ENCODE results near the gene JAK2. TPM values are rescaled to one million over a fixed set of nuclear protein-coding genes. Genes with fewer than 3 reads are reported as not detected.

Gene JAK2
- total and polyA plus RNA-seq, 2 donors (not counting 3 experiments of a cell fraction or from before 2014, with no cell fraction given) = 2.1 to 10.3 TPM

DNA sequence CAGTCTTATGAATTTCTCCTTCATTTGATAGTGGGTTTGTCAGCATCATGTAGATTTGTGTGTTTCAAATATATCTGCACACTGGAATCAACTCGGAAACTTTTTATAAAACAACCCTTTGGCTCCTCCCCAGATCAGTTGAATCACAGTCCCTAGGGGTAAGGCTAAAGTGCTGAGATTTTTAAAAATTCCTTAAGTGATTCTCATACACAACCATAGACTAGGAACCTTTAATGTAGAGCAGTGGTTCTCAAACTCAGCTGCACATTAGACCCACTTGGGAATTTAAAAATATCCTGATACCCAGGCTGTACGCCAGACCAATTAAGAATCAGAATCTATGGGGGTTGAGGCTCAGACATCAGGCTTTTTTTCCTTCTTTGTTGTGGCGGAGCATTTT is 17.5 kb upstream of the JAK2 start:
- POLR2A ChIA-PET = no interaction called here
- TF ChIP-seq POLR2A (IDR thresholded peaks at IDR 0.05; ENCODE audit: low read depth, low read length) (no peak), MYC (IDR thresholded peaks at IDR 0.05; ENCODE audit: low read depth, low read length) (no peak), EZH2 (IDR thresholded peaks at IDR 0.05; ENCODE audit: borderline replicate concordance, low read depth, low read length, severe bottlenecking) (no peak), GATA2 (IDR thresholded peaks at IDR 0.05; ENCODE audit: insufficient read depth, insufficient read length, low read depth, low read length) (no peak), POLR2AphosphoS5 (IDR thresholded peaks at IDR 0.05; ENCODE audit: insufficient read depth, low read depth, low read length) (no peak), FOS (IDR thresholded peaks at IDR 0.05; ENCODE audit: borderline replicate concordance, insufficient read depth, low read length) (no peak), JUN (IDR thresholded peaks at IDR 0.05; ENCODE audit: borderline replicate concordance, insufficient read depth, insufficient read length, low read depth) (no peak)
- TF ChIP-seq, protein P1, sequence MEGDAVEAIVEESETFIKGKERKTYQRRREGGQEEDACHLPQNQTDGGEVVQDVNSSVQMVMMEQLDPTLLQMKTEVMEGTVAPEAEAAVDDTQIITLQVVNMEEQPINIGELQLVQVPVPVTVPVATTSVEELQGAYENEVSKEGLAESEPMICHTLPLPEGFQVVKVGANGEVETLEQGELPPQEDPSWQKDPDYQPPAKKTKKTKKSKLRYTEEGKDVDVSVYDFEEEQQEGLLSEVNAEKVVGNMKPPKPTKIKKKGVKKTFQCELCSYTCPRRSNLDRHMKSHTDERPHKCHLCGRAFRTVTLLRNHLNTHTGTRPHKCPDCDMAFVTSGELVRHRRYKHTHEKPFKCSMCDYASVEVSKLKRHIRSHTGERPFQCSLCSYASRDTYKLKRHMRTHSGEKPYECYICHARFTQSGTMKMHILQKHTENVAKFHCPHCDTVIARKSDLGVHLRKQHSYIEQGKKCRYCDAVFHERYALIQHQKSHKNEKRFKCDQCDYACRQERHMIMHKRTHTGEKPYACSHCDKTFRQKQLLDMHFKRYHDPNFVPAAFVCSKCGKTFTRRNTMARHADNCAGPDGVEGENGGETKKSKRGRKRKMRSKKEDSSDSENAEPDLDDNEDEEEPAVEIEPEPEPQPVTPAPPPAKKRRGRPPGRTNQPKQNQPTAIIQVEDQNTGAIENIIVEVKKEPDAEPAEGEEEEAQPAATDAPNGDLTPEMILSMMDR (IDR thresholded peaks at IDR 0.05; ENCODE audit: extremely low read depth in 1 of 2, insufficient read depth in 1 of 2, low read depth in 1 of 2, low read length in 2 of 2) = no peak
- TF ChIP-seq, protein P2, sequence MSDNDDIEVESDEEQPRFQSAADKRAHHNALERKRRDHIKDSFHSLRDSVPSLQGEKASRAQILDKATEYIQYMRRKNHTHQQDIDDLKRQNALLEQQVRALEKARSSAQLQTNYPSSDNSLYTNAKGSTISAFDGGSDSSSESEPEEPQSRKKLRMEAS (IDR thresholded peaks at IDR 0.05; ENCODE audit: insufficient read depth, insufficient read length) = no peak

More for the DNA sequence above, 17.5 kb upstream of the JAK2 start:
- BruUV-seq (replicated peaks) = no TSS peak
- Histone ChIP-seq H3K9ac (replicated peaks; ENCODE audit: extremely low read depth, insufficient read depth, low read length) (no peak overlapping the region), H3K36me3 (ENCODE audit: control insufficient read depth in 2 of 2, extremely low read depth in 1 of 2, insufficient read depth in 2 of 2, low read length in 2 of 2) (no peaks in the 10 kb centered on the region), H3K4me2 (ENCODE audit: insufficient read depth, low read length) (no peak overlapping the region), H3K27ac (ENCODE audit: insufficient read depth, low read depth, low read length) (no peak overlapping the region), H3K9me1 (replicated peaks; ENCODE audit: control insufficient read depth, extremely low read depth, insufficient read depth, low read length) (no peaks in the 10 kb centered on the region), H3K4me1 (ENCODE audit: control insufficient read depth, extremely low read depth, insufficient read depth, low read length) (no peaks in the 10 kb centered on the region), H3K4me3 (replicated peaks in 1 of 3; ENCODE audit: insufficient read depth in 1 of 3, low read depth in 1 of 3, low read length in 3 of 3) (no peak overlapping the region), H2AFZ (ENCODE audit: low read depth, low read length) (no peak overlapping the region), H4K20me1 (replicated peaks; ENCODE audit: control insufficient read depth, extremely low read depth, insufficient read depth, low read length) (no peaks in the 10 kb centered on the region), H3K9me3 (replicated peaks; ENCODE audit: control insufficient read depth, insufficient read depth, low read length) (no peaks in the 10 kb centered on the region), H3K79me2 (ENCODE audit: control insufficient read depth, insufficient read depth, low read length) (no peaks in the 10 kb centered on the region), H3K27me3 (ENCODE audit: control insufficient read depth in 2 of 2, insufficient read depth in 2 of 2, low read length in 2 of 2) (no peaks in the 10 kb centered on the region)
- intact Hi-C loops (cut with micrococcal nuclease) (loop anchor here (1.0 kb wide), 1 partner anchor 23 kb away; no protein-coding TSS in a partner anchor), dilution Hi-C loops (cut with MboI; ENCODE audit: extremely low pct_ligation_motif_present, low sequenced_read_pairs) (no loop called here)
- CTCF ChIA-PET = no interaction called here
- FAIRE-seq (no peak), DNase-seq (ENCODE audit: low read depth, low spot score) (no peak)
